ENCODE data around the gene TDRD12.

DNA sequence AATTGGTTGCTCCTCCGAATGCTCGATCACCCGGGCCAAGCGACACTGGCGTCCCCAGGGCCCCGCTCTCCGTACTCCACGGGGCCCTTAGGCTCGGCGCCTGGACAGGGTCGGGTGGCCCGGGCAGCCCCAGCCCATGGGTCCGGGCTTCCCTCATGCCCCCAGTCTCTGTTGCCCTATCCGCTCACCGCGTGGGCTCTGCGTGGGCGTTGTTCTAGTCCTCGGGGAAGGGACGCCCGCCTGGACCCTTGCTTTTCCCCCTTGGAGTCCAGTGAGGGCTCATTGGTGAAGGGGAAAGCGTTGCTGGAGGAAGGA, 1.3 kb downstream of the TDRD12 start:
- TF ChIP-seq CTCF (IDR thresholded peaks at IDR 0.05) = no peak
- no peak for TF ChIP-seq POLR2A (IDR thresholded peaks at IDR 0.05)

All from tibial nerve (tissue), 3 donors.